Measurements from ENCODE around the gene RASL11B. TPM values are rescaled to one million over a fixed set of nuclear protein-coding genes. Genes with fewer than 3 reads are reported as not detected.
"Not testable (repeated sequence)": the region's sequence is repeated elsewhere in the genome, so short reads cannot be mapped to it uniquely, and the experiment has no call there.

The RASL11B gene, protein sequence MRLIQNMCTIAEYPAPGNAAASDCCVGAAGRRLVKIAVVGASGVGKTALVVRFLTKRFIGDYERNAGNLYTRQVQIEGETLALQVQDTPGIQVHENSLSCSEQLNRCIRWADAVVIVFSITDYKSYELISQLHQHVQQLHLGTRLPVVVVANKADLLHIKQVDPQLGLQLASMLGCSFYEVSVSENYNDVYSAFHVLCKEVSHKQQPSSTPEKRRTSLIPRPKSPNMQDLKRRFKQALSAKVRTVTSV
- total RNA-seq, result under 1 TPM; 0.14 to 0.32 TPM

DNA sequence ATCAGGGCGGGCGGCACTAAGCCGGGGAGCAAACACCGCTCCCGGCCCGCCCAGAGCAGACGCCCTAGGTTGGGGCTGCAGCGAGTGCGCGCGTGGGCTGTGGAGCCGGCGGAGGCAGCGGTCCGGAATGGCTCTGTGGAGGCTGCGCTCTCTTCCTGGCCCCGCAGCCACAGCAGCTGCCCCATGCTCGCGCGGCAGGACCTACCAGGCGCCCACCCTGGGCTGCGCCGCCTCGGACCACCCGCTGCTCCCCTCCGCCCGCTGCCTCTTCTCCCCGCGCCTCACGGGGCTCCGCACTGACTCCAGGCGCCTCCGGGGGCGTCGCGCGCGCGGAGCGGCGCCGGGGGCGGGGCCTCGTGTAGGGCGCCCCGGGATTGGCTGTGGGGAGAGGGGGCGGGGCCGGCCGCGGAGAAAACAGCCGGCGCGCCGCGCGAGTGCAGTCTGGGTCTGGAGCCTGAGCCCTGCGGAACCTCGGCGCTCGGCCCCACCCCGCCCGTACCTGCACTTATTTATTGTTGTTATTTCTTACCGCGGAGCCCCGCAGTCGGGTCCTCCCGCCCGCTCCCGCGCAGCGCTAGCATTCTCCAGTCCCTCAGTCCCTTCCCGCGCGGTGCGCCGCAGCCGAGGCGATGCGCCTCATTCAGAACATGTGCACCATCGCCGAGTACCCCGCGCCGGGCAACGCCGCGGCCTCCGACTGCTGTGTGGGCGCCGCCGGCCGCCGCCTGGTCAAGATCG, at the start of gene RASL11B:
RASL11B (plus strand) TSS at position 439 of the 738 bp plus-strand sequence; CDS start at position 630, 191 bp downstream.
- Mint-ChIP-seq H3K4me1 (peaks cover 5% of the 10 kb centered on the region), H3K4me3 (peak within 1 kb of the TSS; percentile 71), H3K36me3 (peaks cover 10% of the 10 kb centered on the region), H3K27me3 (peaks cover 57% of the 10 kb centered on the region), H3K9me3 (peaks cover 3% of the 10 kb centered on the region), H3K27ac (no peak within 1 kb of the TSS)
- DNase-seq, result peak; percentile 89

DNA sequence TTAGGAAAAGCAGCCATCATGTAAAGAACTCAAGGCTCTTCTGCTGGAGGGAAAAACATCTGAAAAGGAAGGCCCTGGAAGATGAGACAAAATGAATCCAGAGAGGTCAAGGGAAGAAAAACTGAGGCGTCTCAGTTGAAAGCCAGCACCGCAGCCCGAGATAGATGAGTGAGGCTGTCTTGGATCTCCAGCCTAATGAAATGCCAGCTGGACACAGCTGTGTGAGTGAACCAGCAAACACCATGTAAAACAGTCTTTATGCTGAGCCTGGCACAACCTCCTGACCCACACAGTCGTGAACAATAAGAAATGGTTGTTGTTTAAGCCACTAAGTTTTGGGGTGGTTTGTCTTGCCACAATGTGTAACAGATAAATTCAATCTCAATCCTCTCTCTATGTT, 48.6 kb upstream of the RASL11B start:
- H3K27ac Mint-ChIP-seq, result no peak overlapping the region

DNA sequence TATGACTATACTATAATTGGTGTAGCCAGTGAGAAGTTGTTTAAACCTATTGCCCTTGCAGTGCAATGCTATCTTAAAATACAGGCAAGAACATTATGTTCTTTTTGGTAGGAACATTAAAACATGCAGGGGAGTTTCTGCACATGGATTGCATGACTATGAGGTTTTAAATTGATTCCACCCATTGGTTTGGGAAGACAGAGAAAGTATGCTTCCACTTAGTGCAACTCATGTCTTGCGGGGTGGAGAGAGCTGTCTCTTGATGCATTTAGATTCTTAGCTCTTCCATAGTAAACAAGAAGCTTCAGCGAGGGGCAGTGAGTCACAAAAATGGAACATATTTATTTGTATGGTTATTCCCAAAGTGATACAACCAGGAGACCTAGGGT, 39.5 kb upstream of the RASL11B start:
- Mint-ChIP-seq H3K4me3 (no peak overlapping the region), H3K27me3 (no peaks in the 10 kb centered on the region), H3K9me3 (peaks cover 4% of the 10 kb centered on the region), H3K4me1 (peaks cover 27% of the 10 kb centered on the region), H3K36me3 (peaks cover 2% of the 10 kb centered on the region), H3K27ac (no peak overlapping the region)
- no peak for DNase-seq

More for the DNA sequence above, 48.6 kb upstream of the RASL11B start:
- Mint-ChIP-seq H3K4me1 (no peaks in the 10 kb centered on the region), H3K36me3 (no peaks in the 10 kb centered on the region), H3K9me3 (peaks cover 1% of the 10 kb centered on the region), H3K4me3 (no peak overlapping the region), H3K27me3 (no peaks in the 10 kb centered on the region)
- DNase-seq, result no peak

DNA sequence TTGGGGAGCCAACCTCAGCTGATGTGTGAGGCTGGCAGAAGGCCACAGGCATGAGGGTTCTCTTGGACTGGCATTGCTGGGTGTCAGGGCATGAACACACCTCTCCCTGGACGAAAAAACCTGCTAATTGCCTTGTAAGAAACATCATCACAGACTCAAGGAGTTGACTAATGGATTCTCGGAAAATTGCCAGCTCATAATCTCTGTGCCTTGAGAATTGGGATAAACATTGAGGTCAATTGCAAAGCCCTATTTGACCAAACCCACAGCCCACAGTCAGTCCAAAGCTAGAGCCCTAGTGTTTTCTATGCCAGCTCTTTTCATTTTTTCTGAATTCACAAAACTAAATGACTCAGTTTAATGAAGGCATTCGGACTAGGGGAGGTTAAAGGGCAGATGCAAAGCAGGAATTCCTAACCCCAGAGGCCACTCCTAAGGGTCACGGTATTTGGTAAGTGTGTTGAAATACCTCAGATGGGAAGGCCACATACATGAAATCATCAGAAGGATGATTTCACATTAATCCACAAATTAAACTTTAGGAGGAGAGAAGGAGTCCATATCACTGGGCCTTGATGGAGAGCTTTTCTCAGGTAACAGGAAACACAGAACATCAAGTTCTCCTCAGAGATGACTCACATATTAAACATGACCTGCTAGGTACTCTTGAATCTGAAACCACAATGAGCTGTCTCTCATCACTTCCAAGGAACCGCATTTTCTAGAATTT, 39.0 kb upstream of the RASL11B start:
- Mint-ChIP-seq H3K9me3 (peaks cover 2% of the 10 kb centered on the region), H3K27me3 (no peaks in the 10 kb centered on the region), H3K4me3 (no peak overlapping the region), H3K36me3 (peaks cover 2% of the 10 kb centered on the region), H3K27ac (peak overlapping the region; percentile 83), H3K4me1 (peaks cover 27% of the 10 kb centered on the region)
- no peak for DNase-seq

DNA sequence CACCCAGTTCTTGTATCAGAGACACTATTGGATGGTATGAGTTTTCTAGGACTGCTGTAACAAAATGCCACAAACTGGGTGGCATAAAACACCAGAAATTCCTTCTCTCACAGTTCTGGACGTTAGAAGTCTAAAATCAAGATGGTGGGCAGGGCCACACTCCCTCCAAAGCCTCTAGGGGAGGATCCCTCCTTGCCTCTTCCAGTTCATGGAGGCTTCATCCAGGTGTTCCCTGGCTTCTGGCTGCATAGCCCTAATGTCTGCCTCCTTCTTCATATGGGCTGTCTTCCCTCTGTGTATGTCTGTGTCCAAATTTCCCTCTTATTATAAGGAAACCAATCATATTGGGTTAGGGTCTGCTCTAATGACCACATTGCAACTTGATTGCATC, 38.4 kb upstream of the RASL11B start:
- no peaks in the 10 kb centered on the region for H3K27me3 Mint-ChIP-seq
- H3K27ac Mint-ChIP-seq, result peak overlapping the region; percentile 66
- H3K36me3 Mint-ChIP-seq, result peaks cover 2% of the 10 kb centered on the region
- peaks cover 27% of the 10 kb centered on the region for H3K4me1 Mint-ChIP-seq
- DNase-seq, result no peak
- H3K4me3 Mint-ChIP-seq, result no peak overlapping the region
- peaks cover 2% of the 10 kb centered on the region for H3K9me3 Mint-ChIP-seq

DNA sequence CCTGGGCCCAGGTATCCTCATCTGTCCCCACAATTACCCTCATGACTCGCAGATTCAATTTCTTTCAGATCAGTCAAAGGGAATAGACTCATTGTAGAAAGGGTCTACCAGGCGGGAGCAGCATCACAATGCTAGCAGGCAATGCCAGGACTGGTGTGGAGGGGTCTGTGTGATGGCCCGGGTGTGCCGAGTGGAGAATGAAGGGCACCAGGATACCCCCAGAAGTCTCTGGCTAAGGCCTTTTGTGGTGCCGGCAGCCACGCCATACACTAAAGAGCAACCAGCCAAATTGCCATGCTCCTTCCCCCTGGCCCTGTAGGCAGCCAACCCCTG, 37.9 kb upstream of the RASL11B start:
- H3K4me3 Mint-ChIP-seq, result no peak overlapping the region
- peaks cover 2% of the 10 kb centered on the region for H3K9me3 Mint-ChIP-seq
- H3K27ac Mint-ChIP-seq, result no peak overlapping the region
- H3K36me3 Mint-ChIP-seq, result peaks cover 2% of the 10 kb centered on the region
- H3K4me1 Mint-ChIP-seq, result peaks cover 27% of the 10 kb centered on the region
- H3K27me3 Mint-ChIP-seq, result no peaks in the 10 kb centered on the region
- DNase-seq, result no peak

DNA sequence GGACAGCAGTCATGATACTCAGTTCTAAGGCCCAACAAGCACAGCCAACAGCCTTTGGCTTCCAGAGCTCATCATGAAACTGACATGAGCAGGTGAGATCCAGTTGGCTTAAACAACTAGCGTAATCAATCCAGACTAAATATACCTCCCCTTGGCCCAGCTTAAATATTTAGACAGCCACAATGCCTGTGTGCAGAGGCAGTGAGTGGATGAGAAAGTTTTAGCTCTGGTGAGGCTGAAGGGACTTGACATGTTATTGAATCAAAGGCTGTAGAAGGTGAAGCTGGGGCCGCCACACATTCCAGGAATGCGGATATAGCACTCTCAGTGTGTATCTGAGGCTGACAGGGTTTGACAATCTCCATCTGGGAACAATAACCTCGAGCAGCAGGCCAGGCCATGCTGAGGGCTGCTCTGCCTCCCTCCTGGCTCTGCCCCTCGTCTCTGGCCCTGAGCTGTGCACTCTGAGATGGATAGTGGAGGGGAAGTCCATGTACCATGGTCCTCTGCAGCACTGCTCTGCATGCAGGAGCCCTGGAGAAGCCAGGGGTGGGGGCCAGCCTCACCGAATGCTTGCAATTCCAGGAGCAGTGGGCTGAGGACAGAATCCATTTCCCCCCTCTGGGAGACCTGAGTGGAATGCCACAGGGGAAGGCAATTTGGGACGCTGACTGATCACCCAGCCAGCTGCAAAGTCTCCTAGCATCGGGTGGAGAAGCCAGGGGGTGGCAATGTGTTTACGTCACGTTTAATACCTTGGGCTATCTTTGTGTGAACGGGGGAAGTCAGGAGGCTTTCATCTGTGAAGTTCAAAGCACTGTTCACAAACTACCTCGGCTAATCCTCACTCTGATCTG, 37.3 kb upstream of the RASL11B start:
- Mint-ChIP-seq H3K9me3 (peaks cover 2% of the 10 kb centered on the region), H3K27ac (no peak overlapping the region), H3K4me1 (peaks cover 27% of the 10 kb centered on the region), H3K36me3 (peaks cover 2% of the 10 kb centered on the region), H3K27me3 (no peaks in the 10 kb centered on the region), H3K4me3 (no peak overlapping the region)
- DNase-seq, result no peak

DNA sequence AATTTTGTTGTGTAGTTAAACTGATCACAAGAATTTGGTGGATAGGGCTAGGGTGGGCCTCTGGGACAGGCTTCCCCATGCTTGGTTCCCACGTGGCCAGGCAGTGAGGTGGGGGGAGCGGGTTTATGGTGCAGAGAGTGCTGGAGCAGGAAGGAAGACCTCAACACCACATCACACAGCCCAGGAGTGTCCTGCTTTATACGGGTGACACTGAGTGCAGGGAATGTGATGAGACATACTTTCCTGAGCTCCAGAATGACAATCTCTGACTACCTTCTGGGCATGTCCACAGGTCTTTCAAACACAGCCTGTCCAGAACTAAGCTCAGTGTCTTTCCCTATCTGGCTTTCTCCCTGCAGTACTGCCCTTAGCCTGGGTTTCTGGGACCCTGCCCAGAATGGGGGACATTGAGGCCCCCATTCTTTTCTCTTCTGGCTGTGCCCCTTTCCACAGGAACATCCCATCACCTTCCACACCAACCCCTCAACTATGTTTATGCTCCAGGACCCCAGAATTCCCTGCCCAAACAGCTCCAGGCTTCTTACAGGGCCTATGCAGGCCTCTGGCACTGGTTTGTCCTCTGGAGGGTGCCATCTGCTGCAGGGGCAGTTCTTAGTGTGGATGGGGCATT, 36.5 kb upstream of the RASL11B start:
- no peak for DNase-seq
- Mint-ChIP-seq H3K4me3 (no peak overlapping the region), H3K4me1 (peaks cover 27% of the 10 kb centered on the region), H3K27me3 (no peaks in the 10 kb centered on the region), H3K9me3 (peaks cover 2% of the 10 kb centered on the region), H3K27ac (no peak overlapping the region), H3K36me3 (peaks cover 2% of the 10 kb centered on the region)

DNA sequence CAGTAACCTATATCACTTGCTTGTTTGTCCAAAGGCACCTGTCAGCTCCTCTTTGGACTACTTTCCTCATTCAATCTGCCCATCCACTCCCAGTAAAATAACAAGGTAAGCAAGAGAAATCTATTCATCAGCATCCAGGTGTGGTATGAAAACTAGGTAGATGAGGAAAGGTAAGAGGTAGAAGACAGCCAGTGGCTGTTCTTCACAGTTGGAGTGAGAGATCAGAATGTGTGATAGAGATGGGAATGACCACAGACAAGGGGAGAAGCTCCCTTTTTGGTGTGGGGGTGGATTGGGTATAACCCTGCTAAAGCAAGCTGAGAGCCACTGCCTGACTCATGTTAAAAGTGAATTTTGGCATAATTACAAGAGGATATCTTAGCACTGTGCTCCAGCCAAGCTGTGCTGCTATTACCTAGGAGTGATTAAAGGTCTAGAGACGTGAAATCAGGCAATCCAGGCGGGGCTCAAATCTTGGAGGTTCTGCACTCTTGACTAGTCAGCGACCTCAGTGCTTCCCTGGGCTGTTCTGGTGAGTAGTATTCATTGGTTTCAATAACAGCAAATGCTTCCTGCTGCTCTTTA, 28.1 kb upstream of the RASL11B start:
- Mint-ChIP-seq H3K9me3 (no peaks in the 10 kb centered on the region), H3K4me1 (no peaks in the 10 kb centered on the region), H3K27me3 (peaks cover 5% of the 10 kb centered on the region), H3K36me3 (no peaks in the 10 kb centered on the region), H3K4me3 (no peak overlapping the region), H3K27ac (no peak overlapping the region)
- DNase-seq, result no peak

DNA sequence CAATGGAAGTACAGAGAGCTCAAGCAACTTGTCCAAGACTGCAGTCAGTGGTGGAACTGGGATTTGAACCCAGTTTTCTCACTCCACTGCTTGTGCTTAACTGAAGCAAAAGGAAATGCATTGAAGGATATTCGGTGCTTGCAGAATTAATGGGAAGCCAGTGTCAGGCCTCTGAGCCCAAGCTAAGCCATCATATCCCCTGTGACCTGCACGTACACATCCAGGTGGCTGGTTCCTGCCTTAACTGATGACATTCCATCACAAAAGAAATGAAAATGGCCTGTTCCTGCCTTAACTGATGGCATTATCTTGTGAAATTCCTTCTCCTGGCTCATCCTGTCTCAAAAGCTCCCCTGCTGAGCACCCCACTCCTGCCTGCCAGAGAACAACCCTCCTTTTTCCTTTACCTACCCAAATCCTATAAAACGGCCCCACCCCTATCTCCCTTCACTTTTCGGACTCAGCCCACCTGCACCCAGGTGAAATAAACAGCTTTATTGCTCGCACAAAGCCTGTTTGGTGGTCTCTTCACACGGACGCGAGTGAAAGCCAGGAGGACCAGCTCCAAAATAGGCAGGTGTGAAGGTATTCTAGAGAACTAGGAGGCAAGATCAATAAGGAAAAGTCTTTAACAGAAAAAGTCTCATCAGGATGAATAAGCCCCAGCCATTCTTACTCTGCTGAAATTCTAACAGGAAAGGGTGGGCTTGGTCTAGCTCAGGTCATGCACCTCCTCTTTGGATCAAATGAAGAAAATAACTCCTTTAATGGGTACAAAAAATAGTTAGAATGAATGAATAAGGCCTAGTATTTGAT, 27.3 kb upstream of the RASL11B start:
- H3K4me3 Mint-ChIP-seq, H3K27me3 Mint-ChIP-seq, H3K4me1 Mint-ChIP-seq, H3K27ac Mint-ChIP-seq, H3K9me3 Mint-ChIP-seq, DNase-seq, H3K36me3 Mint-ChIP-seq: not testable (repeated sequence)

DNA sequence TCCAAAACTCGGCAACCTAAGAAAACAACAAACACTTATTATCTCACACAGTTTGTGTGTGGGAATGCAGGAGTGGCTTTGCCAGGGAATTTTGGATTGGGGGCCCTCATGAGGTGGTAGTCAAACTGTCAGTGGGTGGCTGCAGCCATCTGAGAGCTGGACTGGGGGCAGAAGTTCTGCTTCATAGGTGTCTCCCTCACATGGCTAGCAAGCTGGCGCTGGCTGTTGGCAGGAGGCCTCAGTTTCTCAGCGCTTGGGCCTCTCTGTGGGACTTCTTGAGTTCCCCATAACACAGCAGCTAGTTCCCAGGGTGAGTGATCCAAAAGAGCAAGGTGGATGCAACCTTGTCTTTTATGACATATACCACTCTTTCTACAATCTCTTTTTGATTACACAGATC, 26.0 kb upstream of the RASL11B start:
- no peaks in the 10 kb centered on the region for H3K36me3 Mint-ChIP-seq
- H3K4me1 Mint-ChIP-seq, result no peaks in the 10 kb centered on the region
- H3K27ac Mint-ChIP-seq, result no peak overlapping the region
- no peak overlapping the region for H3K4me3 Mint-ChIP-seq
- H3K9me3 Mint-ChIP-seq, result no peaks in the 10 kb centered on the region
- peaks cover 5% of the 10 kb centered on the region for H3K27me3 Mint-ChIP-seq
- no peak for DNase-seq

DNA sequence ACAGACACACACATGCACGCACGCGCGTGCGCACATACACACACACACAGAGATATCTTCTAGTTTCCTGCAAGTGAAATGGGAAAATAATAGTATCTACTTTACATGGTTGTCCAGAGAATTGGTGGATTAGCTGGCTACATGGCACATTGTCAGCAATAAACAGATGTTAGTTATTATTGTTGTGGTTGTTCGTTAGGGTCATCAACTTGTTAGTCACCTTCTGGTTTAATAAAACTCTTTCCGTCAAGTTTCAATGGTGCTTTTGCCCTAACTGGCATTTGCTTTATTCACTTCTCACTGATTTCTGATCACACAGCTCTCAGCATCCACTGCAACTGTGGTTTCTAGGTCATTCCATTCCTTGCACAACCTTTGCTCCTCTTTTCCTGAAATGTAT, 25.4 kb upstream of the RASL11B start:
- Mint-ChIP-seq H3K27me3 (peaks cover 5% of the 10 kb centered on the region), H3K4me1 (no peaks in the 10 kb centered on the region), H3K4me3 (no peak overlapping the region), H3K27ac (no peak overlapping the region), H3K9me3 (no peaks in the 10 kb centered on the region), H3K36me3 (no peaks in the 10 kb centered on the region)
- no peak for DNase-seq

DNA sequence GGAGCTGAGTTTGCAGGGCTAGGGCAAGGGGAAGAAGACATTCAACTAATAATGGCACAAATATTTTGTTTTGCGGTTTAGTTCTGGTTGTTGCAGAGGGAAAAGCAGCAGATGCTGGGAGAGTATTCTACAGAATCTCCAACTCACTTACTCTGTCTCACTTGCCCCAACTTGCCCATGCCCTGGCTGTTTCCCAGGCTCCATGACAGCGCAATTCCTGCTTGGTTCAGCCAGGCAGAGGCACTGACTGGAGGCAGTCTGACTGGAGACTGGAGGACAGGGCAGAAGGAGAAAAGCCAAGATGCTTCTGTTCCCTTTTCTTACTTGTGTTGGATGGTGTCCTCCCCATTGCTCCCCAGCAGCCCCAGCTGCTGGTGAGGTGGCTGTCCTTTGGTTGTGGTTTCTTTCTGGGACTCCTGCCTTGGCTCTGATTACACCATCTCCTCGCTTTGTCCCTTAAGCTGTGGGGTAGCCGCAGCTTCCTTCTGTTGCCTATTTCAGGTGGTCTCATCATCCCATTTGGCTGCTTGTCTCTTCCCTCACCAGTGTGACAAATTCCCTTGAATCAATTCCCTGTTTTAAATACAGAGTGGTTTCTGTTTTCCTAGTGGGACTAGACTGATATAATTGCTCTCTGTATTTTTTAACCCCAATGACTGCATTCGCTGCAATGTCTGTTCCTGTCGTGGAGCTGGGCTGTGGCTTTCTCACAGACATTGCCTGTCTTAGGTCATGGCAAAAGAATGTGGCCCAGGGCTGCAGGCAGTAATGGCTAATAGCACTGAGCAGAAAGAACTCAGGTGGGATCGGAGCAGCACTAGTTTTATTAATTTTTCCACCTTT, 24.2 kb upstream of the RASL11B start:
- Mint-ChIP-seq H3K4me1 (no peaks in the 10 kb centered on the region), H3K9me3 (no peaks in the 10 kb centered on the region), H3K4me3 (no peak overlapping the region), H3K27me3 (no peaks in the 10 kb centered on the region), H3K27ac (no peak overlapping the region), H3K36me3 (no peaks in the 10 kb centered on the region)
- DNase-seq, result no peak
